ENCODE data around the gene MMP20.

GRCh38 chr11:102564110-102564509 lies 61.0 kb downstream of the MMP20 start:
- TF ChIP-seq, protein P1, sequence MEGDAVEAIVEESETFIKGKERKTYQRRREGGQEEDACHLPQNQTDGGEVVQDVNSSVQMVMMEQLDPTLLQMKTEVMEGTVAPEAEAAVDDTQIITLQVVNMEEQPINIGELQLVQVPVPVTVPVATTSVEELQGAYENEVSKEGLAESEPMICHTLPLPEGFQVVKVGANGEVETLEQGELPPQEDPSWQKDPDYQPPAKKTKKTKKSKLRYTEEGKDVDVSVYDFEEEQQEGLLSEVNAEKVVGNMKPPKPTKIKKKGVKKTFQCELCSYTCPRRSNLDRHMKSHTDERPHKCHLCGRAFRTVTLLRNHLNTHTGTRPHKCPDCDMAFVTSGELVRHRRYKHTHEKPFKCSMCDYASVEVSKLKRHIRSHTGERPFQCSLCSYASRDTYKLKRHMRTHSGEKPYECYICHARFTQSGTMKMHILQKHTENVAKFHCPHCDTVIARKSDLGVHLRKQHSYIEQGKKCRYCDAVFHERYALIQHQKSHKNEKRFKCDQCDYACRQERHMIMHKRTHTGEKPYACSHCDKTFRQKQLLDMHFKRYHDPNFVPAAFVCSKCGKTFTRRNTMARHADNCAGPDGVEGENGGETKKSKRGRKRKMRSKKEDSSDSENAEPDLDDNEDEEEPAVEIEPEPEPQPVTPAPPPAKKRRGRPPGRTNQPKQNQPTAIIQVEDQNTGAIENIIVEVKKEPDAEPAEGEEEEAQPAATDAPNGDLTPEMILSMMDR (IDR thresholded peaks at IDR 0.05): no peak
- TF ChIP-seq SMC3 (IDR thresholded peaks at IDR 0.05) (no peak), MAX (IDR thresholded peaks at IDR 0.05) (no peak), NR3C1 (IDR thresholded peaks at IDR 0.05) (no peak), E2F6 (IDR thresholded peaks at IDR 0.05; ENCODE audit: borderline replicate concordance, low read depth) (no peak), POLR2A (IDR thresholded peaks at IDR 0.05; ENCODE audit: low read length) (no peak), RFX5 (IDR thresholded peaks at IDR 0.05) (no peak), EP300 (IDR thresholded peaks at IDR 0.05) (no peak), HDAC2 (IDR thresholded peaks at IDR 0.05) (no peak), MYC (IDR thresholded peaks at IDR 0.05; ENCODE audit: borderline replicate concordance, low read length) (no peak), ZFP36 (IDR thresholded peaks at IDR 0.05; ENCODE audit: borderline replicate concordance, partially characterized antibody) (no peak), CHD2 (IDR thresholded peaks at IDR 0.05; ENCODE audit: low read length, partially characterized antibody) (no peak), CBX2 (IDR thresholded peaks at IDR 0.05; ENCODE audit: borderline replicate concordance, low read depth) (no peak)

Measured in A549 (cell line).